Panc1 (cell line): ENCODE measurements around the gene FOSB. TPM values are rescaled to one million over a fixed set of nuclear protein-coding genes. Genes with fewer than 3 reads are reported as not detected.

Experiments used
- ATAC-seq: fragments of 200-7000 bp; cut with Tn5 transposase; 2 replicates; pipeline ENCODE4 v1.9.1; 2020; ENCODE audit warnings: mild to moderate bottlenecking, moderate library complexity
- BruUV-seq: library from RNA; stranded (reverse); fragments of 400-500 nt; replicated peaks from 2 replicates; lab custom pipeline; 2021; lab: Mats Ljungman, UMichigan
- CTCF ChIA-PET: fragments of 300-600 bp; sonication (Branson Sonifier 250); formaldehyde crosslinking; loops from one replicate; lab custom pipeline; 2022; ENCODE audit warnings: antibody characterized with exemption; lab: Charles Lee
- POLR2A ChIA-PET: fragments of 300-600 bp; sonication (Branson Sonifier 250); formaldehyde crosslinking; loops from one replicate; lab custom pipeline; 2022; ENCODE audit warnings: antibody characterized with exemption; lab: Charles Lee
- DNase-seq: peaks from one replicate; pipeline ENCODE4 v3.0.0-alpha.2; 2010; ENCODE audit warnings: low read depth, low spot score
- H3K27ac ChIP-seq: 2 replicates; pipeline ENCODE4 v1.5.1; 2011; ENCODE audit warnings: mild to moderate bottlenecking, low read length, inconsistent platforms
- H3K27me3 ChIP-seq: fragments of 200-500 bp; sonication (Bioruptor generic); 2 replicates; pipeline ENCODE4 v1.6.0; 2014; ENCODE audit warnings: low read length, inconsistent platforms; ENCODE audit not compliant: control insufficient read depth, insufficient read depth
- H3K36me3 ChIP-seq: fragments of 200-500 bp; sonication (Bioruptor generic); 2 replicates; pipeline ENCODE4 v1.5.1; 2014; ENCODE audit warnings: inconsistent platforms, mild to moderate bottlenecking, low read length, moderate library complexity; ENCODE audit not compliant: control insufficient read depth, insufficient read depth
- H3K4me1 ChIP-seq: 2 replicates; pipeline ENCODE4 v1.5.1; 2011; ENCODE audit warnings: inconsistent platforms, mild to moderate bottlenecking, low read length, moderate library complexity; ENCODE audit not compliant: control insufficient read depth, insufficient read depth
- H3K4me3 ChIP-seq, 2 experiments: 2 replicates each; pipeline ENCODE4 v1.5.1; 2011 to 2012; ENCODE audit warnings: low read depth in 2 of 2, low read length in 2 of 2, mild to moderate bottlenecking in 2 of 2, inconsistent platforms in 1 of 2, moderate library complexity in 1 of 2
- H3K9me3 ChIP-seq: fragments of 200-500 bp; sonication (Bioruptor generic); 2 replicates; pipeline ENCODE4 v1.5.1; 2014; ENCODE audit warnings: low read depth, mild to moderate bottlenecking, inconsistent platforms, low read length, moderate library complexity; ENCODE audit not compliant: control insufficient read depth, insufficient read depth
- CTCF ChIP-seq: fragments of 450-650 bp; IDR thresholded peaks from 2 replicates; pipeline ENCODE4 v1.5.1; 2017; ENCODE audit warnings: mild to moderate bottlenecking
- POLR2AphosphoS5 ChIP-seq: IDR thresholded peaks from 2 replicates; pipeline ENCODE4 v1.6.1; 2012; ENCODE audit warnings: mild to moderate bottlenecking, low read depth, low read length, moderate library complexity
- SIN3A ChIP-seq: IDR thresholded peaks from 2 replicates; pipeline ENCODE4 v1.6.1; 2012; ENCODE audit warnings: low read depth, mild to moderate bottlenecking, low read length, moderate library complexity, borderline replicate concordance; ENCODE audit not compliant: insufficient read depth
- TCF7L2 ChIP-seq: IDR thresholded peaks from 2 replicates; pipeline ENCODE4 v1.6.1; 2011; ENCODE audit warnings: mild to moderate bottlenecking, low read depth, low read length, inconsistent platforms
- in situ Hi-C: cut with HindIII; loops from 2 replicates; pipeline ENCODE4 v1.10.0; 2016; ENCODE audit warnings: low sequenced_read_pairs, low pct_unique_long_range_greater_than_20kb
- intact Hi-C: fragments of 100-400 bp; cut with micrococcal nuclease; formaldehyde crosslinking; loops from one replicate; pipeline ENCODE4 v1.10.0; 2022; ENCODE audit not compliant: unreplicated experiment
- total RNA-seq: library from RNA; stranded (reverse); gene quantifications from one replicate; pipeline ENCODE4 v1.2.1, GENCODE V29; 2021; ENCODE audit not compliant: unreplicated experiment
- TF ChIP-seq, protein P1 (sequence below), 2 experiments: IDR thresholded peaks; 2 replicates each; pipeline ENCODE4 v1.6.1; 2011 to 2012; ENCODE audit warnings: low read depth in 2 of 2, control low read depth in 1 of 2, low read length in 1 of 2, mild to moderate bottlenecking in 1 of 2, moderate library complexity in 1 of 2; ENCODE audit not compliant: insufficient read depth in 1 of 2

The FOSB gene
- total RNA-seq, 1 experiment from 2014 or later = 13.4 TPM

DNA sequence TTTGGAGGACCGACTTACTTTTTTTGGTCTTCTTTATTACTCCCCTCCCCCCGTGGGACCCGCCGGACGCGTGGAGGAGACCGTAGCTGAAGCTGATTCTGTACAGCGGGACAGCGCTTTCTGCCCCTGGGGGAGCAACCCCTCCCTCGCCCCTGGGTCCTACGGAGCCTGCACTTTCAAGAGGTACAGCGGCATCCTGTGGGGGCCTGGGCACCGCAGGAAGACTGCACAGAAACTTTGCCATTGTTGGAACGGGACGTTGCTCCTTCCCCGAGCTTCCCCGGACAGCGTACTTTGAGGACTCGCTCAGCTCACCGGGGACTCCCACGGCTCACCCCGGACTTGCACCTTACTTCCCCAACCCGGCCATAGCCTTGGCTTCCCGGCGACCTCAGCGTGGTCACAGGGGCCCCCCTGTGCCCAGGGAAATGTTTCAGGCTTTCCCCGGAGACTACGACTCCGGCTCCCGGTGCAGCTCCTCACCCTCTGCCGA lies 409 bp downstream of the FOSB start:
- ATAC-seq (no peak), DNase-seq (no peak)
- intact Hi-C loops = no loop called here
- peaks cover 4% of the 10 kb centered on the region; the same call in 1 of the 2 replicates for H3K4me1 ChIP-seq
- no peak for TF ChIP-seq TCF7L2
- TF ChIP-seq SIN3A = no peak
- no peak for TF ChIP-seq POLR2AphosphoS5
- TF ChIP-seq, protein P1, sequence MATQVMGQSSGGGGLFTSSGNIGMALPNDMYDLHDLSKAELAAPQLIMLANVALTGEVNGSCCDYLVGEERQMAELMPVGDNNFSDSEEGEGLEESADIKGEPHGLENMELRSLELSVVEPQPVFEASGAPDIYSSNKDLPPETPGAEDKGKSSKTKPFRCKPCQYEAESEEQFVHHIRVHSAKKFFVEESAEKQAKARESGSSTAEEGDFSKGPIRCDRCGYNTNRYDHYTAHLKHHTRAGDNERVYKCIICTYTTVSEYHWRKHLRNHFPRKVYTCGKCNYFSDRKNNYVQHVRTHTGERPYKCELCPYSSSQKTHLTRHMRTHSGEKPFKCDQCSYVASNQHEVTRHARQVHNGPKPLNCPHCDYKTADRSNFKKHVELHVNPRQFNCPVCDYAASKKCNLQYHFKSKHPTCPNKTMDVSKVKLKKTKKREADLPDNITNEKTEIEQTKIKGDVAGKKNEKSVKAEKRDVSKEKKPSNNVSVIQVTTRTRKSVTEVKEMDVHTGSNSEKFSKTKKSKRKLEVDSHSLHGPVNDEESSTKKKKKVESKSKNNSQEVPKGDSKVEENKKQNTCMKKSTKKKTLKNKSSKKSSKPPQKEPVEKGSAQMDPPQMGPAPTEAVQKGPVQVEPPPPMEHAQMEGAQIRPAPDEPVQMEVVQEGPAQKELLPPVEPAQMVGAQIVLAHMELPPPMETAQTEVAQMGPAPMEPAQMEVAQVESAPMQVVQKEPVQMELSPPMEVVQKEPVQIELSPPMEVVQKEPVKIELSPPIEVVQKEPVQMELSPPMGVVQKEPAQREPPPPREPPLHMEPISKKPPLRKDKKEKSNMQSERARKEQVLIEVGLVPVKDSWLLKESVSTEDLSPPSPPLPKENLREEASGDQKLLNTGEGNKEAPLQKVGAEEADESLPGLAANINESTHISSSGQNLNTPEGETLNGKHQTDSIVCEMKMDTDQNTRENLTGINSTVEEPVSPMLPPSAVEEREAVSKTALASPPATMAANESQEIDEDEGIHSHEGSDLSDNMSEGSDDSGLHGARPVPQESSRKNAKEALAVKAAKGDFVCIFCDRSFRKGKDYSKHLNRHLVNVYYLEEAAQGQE (IDR thresholded peaks at IDR 0.05; ENCODE audit: insufficient read depth in 1 of 2, low read depth in 2 of 2, low read length in 1 of 2) = no peak
- no peak for TF ChIP-seq CTCF
- BruUV-seq = TSS peak; percentile 98
- no peaks in the 10 kb centered on the region for H3K27me3 ChIP-seq
- ChIA-PET POLR2A (interaction anchor here (0.6 to 1.4 kb wide), 4 partner anchors 12 to 36 kb away, joined by 4 to 18 read pairs (median 4); no protein-coding TSS in a partner anchor), CTCF (interaction anchor here (0.6 kb wide), 1 partner anchor 302 kb away, joined by 13 read pairs; no protein-coding TSS in a partner anchor)
- H3K36me3 ChIP-seq = no peaks in the 10 kb centered on the region; the same call in 1 of the 2 replicates
- H3K4me3 ChIP-seq = peak overlapping the region; percentile 75 to 84
- no peaks in the 10 kb centered on the region for H3K9me3 ChIP-seq
- no peak overlapping the region for H3K27ac ChIP-seq
- in situ Hi-C loops = no loop called here

DNA sequence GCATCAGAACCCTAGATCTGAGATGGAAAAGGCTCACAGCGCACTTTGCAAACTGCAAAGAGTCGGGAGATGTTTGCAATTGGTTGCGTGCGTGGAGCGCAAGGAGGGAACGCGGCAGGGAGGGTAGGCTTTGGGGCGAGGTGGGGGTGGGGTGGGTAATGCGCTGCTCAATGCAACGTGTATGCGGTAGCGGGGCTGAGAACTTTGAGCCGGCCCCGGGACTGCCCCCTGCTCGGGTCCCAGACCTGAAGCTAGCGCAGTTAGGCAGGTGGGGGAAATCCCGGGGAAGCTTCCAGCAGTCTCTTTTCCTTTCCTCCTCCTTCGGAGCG lies 971 bp downstream of the FOSB start:
- no peak for DNase-seq
- BruUV-seq = no TSS peak

More for the DNA sequence above, 971 bp downstream of the FOSB start:
- H3K36me3 ChIP-seq = no peaks in the 10 kb centered on the region; the same call in 1 of the 2 replicates
- ChIA-PET CTCF (interaction anchor here (0.6 to 0.9 kb wide), 2 partner anchors 29 to 302 kb away, joined by 4 to 13 read pairs; no protein-coding TSS in a partner anchor), POLR2A (interaction anchor here (0.6 to 0.9 kb wide), 3 partner anchors 14 to 37 kb away, joined by 4 to 6 read pairs (median 4); no protein-coding TSS in a partner anchor)
- H3K4me1 ChIP-seq = peaks cover 4% of the 10 kb centered on the region; the same call in 1 of the 2 replicates
- in situ Hi-C loops = no loop called here
- H3K9me3 ChIP-seq = no peaks in the 10 kb centered on the region
- intact Hi-C loops = no loop called here
- H3K27ac ChIP-seq = no peak overlapping the region
- H3K27me3 ChIP-seq = no peaks in the 10 kb centered on the region
- H3K4me3 ChIP-seq = peak overlapping the region; percentile 75 to 84
- peak; percentile 14 for ATAC-seq
- TF ChIP-seq, protein P1 (IDR thresholded peaks at IDR 0.05; ENCODE audit: insufficient read depth in 1 of 2, low read depth in 2 of 2, low read length in 1 of 2) = no peak
- TF ChIP-seq POLR2AphosphoS5 (no peak), TCF7L2 (no peak), CTCF (no peak), SIN3A (no peak)
